GM23338 (cell line): ENCODE results near the gene WIPF1. TPM values are rescaled to one million over a fixed set of nuclear protein-coding genes. Genes with fewer than 3 reads are reported as not detected.

Source experiments
- ATAC-seq: fragments of 200-7000 bp; cut with Tn5 transposase; 3 replicates; pipeline ENCODE4 v1.9.1; 2020
- DNase-seq: peaks from one replicate; pipeline ENCODE4 v3.0.0-alpha.2; 2015; ENCODE audit warnings: low spot score
- H2AFZ ChIP-seq: fragments of 200-600 bp; sonication (generic); 2 replicates; pipeline ENCODE4 v1.8.0; 2016; ENCODE audit warnings: antibody characterized with exemption, mild to moderate bottlenecking, moderate library complexity
- H3F3A ChIP-seq: fragments of 200-600 bp; sonication (generic); replicated peaks from 2 replicates; pipeline ENCODE4 v1.8.0; 2017; ENCODE audit warnings: antibody characterized with exemption, mixed run types, low read depth
- H3K27ac ChIP-seq: fragments of 200-600 bp; sonication (generic); 2 replicates; pipeline ENCODE4 v1.6.1; 2016; ENCODE audit warnings: low read depth
- H3K27me3 ChIP-seq: fragments of 200-600 bp; sonication (generic); 2 replicates; pipeline ENCODE4 v1.8.0; 2016; ENCODE audit warnings: mild to moderate bottlenecking, mixed run types, moderate library complexity; ENCODE audit not compliant: insufficient read depth
- H3K36me3 ChIP-seq: fragments of 200-600 bp; sonication (generic); 2 replicates; pipeline ENCODE4 v1.8.0; 2016; ENCODE audit warnings: mild to moderate bottlenecking; ENCODE audit not compliant: insufficient read depth
- H3K4me1 ChIP-seq: fragments of 200-600 bp; sonication (generic); 2 replicates; pipeline ENCODE4 v1.8.0; 2016; ENCODE audit warnings: mild to moderate bottlenecking, moderate library complexity; ENCODE audit not compliant: insufficient read depth
- H3K4me2 ChIP-seq: fragments of 200-600 bp; sonication (generic); 2 replicates; pipeline ENCODE4 v1.7.1; 2017; ENCODE audit warnings: mixed run types
- H3K4me3 ChIP-seq: fragments of 200-600 bp; sonication (generic); 2 replicates; pipeline ENCODE4 v1.6.1; 2016; ENCODE audit warnings: mixed run types
- H3K79me2 ChIP-seq: fragments of 200-600 bp; sonication (generic); replicated peaks from 2 replicates; pipeline ENCODE4 v1.8.0; 2017; ENCODE audit warnings: mild to moderate bottlenecking; ENCODE audit not compliant: insufficient read depth
- H3K9me2 ChIP-seq: fragments of 200-600 bp; sonication (generic); 2 replicates; pipeline ENCODE4 v1.8.0; 2017; ENCODE audit not compliant: insufficient read depth
- H4K20me1 ChIP-seq: fragments of 200-600 bp; sonication (generic); replicated peaks from 2 replicates; pipeline ENCODE4 v1.8.0; 2017; ENCODE audit warnings: mild to moderate bottlenecking; ENCODE audit not compliant: insufficient read depth
- H3K27ac Mint-ChIP-seq: 2 replicates; pipeline ENCODE4 v1.8.0; 2020; ENCODE audit warnings: inconsistent platforms, mild to moderate bottlenecking, moderate library complexity, mixed read lengths
- H3K27me3 Mint-ChIP-seq: 3 replicates; pipeline ENCODE4 v1.8.0; 2022; ENCODE audit warnings: low read depth, mild to moderate bottlenecking, moderate library complexity, mixed read lengths, inconsistent platforms; ENCODE audit not compliant: insufficient read depth, poor library complexity
- H3K36me3 Mint-ChIP-seq: 3 replicates; pipeline ENCODE4 v1.8.0; 2021; ENCODE audit warnings: low read depth, mild to moderate bottlenecking, inconsistent platforms, moderate library complexity, mixed read lengths
- H3K4me1 Mint-ChIP-seq: 3 replicates; pipeline ENCODE4 v1.8.0; 2020; ENCODE audit warnings: mild to moderate bottlenecking, inconsistent platforms, mixed read lengths
- H3K4me3 Mint-ChIP-seq: 3 replicates; pipeline ENCODE4 v1.8.0; 2021; ENCODE audit warnings: moderate library complexity, mild to moderate bottlenecking, inconsistent platforms, mixed read lengths
- H3K9me3 Mint-ChIP-seq: 3 replicates; pipeline ENCODE4 v1.8.0; 2020; ENCODE audit warnings: moderate library complexity, mild to moderate bottlenecking, inconsistent platforms, mixed read lengths
- CREB1 ChIP-seq: fragments of 250-450 bp; sonication (Bioruptor Pico); IDR thresholded peaks from 2 replicates; pipeline ENCODE4 v1.5.0; 2020; ENCODE audit warnings: low read depth, mild to moderate bottlenecking, moderate library complexity
- EZH2 ChIP-seq: fragments of 200-600 bp; sonication (generic); IDR thresholded peaks from one replicate; pipeline ENCODE4 v1.8.0; 2017; ENCODE audit warnings: antibody characterized with exemption, mild to moderate bottlenecking, low read depth; ENCODE audit not compliant: unreplicated experiment
- JUNB ChIP-seq: IDR thresholded peaks from one replicate; pipeline ENCODE4 v1.6.1; 2016; ENCODE audit warnings: antibody characterized with exemption; ENCODE audit not compliant: unreplicated experiment
- NANOG ChIP-seq: IDR thresholded peaks from 2 replicates; pipeline ENCODE4 v1.6.1; 2016; ENCODE audit warnings: antibody characterized with exemption, borderline replicate concordance
- ZNF114 ChIP-seq: fragments of 250-450 bp; sonication (Bioruptor Pico); IDR thresholded peaks from 2 replicates; pipeline ENCODE4 v1.5.0; 2020; ENCODE audit warnings: mild to moderate bottlenecking, moderate library complexity
- polyA plus RNA-seq: library from polyadenylated mRNA; unstranded; fragments of >200 nt; fragmentation: Nextera tagmentation; extraction: Ambion mirVana; gene quantifications from 2 replicates; pipeline ENCODE4 v1.2.1, GENCODE V29; 2016
- total RNA-seq: library from RNA; depleted of rRNA; stranded (reverse); fragments of >200 nt; shearing (Covaris generic); gene quantifications from 2 replicates; pipeline ENCODE4 v1.2.3, GENCODE V29; 2014
- TF ChIP-seq, protein P1 (sequence below): fragments of 250-450 bp; sonication (Bioruptor Pico); IDR thresholded peaks from 2 replicates; pipeline ENCODE4 v1.5.0; 2020; ENCODE audit warnings: mild to moderate bottlenecking, moderate library complexity
- TF ChIP-seq, protein P2 (sequence below): IDR thresholded peaks from 2 replicates; pipeline ENCODE4 v1.6.1; 2016; ENCODE audit warnings: antibody characterized with exemption

The WIPF1 gene
- total and polyA plus RNA-seq, 2 experiments from 2014 or later, result 3.0 to 6.0 TPM

- TF ChIP-seq, protein P1, sequence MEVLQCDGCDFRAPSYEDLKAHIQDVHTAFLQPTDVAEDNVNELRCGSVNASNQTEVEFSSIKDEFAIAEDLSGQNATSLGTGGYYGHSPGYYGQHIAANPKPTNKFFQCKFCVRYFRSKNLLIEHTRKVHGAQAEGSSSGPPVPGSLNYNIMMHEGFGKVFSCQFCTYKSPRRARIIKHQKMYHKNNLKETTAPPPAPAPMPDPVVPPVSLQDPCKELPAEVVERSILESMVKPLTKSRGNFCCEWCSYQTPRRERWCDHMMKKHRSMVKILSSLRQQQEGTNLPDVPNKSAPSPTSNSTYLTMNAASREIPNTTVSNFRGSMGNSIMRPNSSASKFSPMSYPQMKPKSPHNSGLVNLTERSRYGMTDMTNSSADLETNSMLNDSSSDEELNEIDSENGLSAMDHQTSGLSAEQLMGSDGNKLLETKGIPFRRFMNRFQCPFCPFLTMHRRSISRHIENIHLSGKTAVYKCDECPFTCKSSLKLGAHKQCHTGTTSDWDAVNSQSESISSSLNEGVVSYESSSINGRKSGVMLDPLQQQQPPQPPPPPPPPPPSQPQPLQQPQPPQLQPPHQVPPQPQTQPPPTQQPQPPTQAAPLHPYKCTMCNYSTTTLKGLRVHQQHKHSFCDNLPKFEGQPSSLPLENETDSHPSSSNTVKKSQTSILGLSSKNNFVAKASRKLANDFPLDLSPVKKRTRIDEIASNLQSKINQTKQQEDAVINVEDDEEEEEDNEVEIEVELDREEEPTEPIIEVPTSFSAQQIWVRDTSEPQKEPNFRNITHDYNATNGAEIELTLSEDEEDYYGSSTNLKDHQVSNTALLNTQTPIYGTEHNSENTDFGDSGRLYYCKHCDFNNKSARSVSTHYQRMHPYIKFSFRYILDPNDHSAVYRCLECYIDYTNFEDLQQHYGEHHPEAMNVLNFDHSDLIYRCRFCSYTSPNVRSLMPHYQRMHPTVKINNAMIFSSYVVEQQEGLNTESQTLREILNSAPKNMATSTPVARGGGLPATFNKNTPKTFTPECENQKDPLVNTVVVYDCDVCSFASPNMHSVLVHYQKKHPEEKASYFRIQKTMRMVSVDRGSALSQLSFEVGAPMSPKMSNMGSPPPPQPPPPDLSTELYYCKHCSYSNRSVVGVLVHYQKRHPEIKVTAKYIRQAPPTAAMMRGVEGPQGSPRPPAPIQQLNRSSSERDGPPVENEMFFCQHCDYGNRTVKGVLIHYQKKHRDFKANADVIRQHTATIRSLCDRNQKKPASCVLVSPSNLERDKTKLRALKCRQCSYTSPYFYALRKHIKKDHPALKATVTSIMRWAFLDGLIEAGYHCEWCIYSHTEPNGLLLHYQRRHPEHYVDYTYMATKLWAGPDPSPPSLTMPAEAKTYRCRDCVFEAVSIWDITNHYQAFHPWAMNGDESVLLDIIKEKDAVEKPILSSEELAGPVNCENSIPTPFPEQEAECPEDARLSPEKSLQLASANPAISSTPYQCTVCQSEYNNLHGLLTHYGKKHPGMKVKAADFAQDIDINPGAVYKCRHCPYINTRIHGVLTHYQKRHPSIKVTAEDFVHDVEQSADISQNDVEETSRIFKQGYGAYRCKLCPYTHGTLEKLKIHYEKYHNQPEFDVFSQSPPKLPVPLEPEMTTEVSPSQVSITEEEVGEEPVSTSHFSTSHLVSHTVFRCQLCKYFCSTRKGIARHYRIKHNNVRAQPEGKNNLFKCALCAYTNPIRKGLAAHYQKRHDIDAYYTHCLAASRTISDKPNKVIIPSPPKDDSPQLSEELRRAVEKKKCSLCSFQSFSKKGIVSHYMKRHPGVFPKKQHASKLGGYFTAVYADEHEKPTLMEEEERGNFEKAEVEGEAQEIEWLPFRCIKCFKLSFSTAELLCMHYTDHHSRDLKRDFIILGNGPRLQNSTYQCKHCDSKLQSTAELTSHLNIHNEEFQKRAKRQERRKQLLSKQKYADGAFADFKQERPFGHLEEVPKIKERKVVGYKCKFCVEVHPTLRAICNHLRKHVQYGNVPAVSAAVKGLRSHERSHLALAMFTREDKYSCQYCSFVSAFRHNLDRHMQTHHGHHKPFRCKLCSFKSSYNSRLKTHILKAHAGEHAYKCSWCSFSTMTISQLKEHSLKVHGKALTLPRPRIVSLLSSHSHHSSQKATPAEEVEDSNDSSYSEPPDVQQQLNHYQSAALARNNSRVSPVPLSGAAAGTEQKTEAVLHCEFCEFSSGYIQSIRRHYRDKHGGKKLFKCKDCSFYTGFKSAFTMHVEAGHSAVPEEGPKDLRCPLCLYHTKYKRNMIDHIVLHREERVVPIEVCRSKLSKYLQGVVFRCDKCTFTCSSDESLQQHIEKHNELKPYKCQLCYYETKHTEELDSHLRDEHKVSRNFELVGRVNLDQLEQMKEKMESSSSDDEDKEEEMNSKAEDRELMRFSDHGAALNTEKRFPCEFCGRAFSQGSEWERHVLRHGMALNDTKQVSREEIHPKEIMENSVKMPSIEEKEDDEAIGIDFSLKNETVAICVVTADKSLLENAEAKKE (CRISPR knock-in tag), result no peak
- TF ChIP-seq CREB1 (CRISPR knock-in tag) (no peak), ZNF114 (CRISPR knock-in tag) (no peak), EZH2 (no peak), JUNB (no peak), NANOG (no peak)
These were observed 85.9 kb downstream of the WIPF1 start (continued) for GRCh38 chr2:174511580-174512260.

DNA sequence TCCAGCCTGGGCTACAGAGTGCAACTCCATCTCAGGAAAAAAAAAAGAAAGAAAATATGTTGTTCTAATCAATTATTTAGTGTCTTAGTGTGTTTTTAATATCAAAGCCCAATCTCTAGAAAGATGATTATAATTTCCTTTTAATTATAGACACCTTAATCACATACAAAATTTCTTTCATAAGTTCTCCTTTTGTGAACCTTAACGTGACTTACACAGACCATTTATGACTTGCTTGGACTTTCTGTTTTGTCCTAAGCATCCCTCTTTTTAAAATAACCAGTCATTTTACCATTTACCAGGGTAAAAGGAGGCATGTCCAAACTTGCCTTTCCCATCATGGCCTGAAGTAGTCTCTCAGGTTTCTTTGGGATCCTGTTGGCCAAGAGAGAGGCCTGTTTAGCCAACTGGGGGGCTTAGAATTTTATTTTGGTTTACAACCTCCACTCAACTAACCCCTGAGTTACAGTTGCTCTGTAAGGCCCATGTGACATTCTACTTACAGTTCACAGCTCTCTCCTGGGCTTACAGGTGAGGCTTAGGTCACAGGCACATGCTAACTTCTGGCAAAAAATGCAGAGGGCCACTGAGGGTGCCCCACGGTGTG, 86.9 kb downstream of the WIPF1 start:
- Histone ChIP-seq H3K27ac (no peak overlapping the region), H4K20me1 (no peaks in the 10 kb centered on the region), H3K4me3 (no peak overlapping the region), H3K4me1 (no peaks in the 10 kb centered on the region), H2AFZ (no peak overlapping the region), H3K4me2 (no peak overlapping the region), H3F3A (no peaks in the 10 kb centered on the region), H3K79me2 (no peaks in the 10 kb centered on the region), H3K36me3 (peaks cover 18% of the 10 kb centered on the region), H3K27me3 (no peaks in the 10 kb centered on the region), H3K9me2 (peaks cover 4% of the 10 kb centered on the region; the same call in 1 of the 2 replicates)
- H3K27ac Mint-ChIP-seq, result no peak overlapping the region
- ATAC-seq (no peak), DNase-seq (peak; percentile 74)
- H3K27me3 Mint-ChIP-seq, result peaks cover 4% of the 10 kb centered on the region
- no peak overlapping the region for H3K4me3 Mint-ChIP-seq
- peaks cover 44% of the 10 kb centered on the region for H3K36me3 Mint-ChIP-seq
- H3K9me3 Mint-ChIP-seq, result peaks cover 76% of the 10 kb centered on the region
- no peaks in the 10 kb centered on the region for H3K4me1 Mint-ChIP-seq
- TF ChIP-seq EZH2, result no peak
- TF ChIP-seq, protein P1 (CRISPR knock-in tag), result no peak
- TF ChIP-seq, protein P2, sequence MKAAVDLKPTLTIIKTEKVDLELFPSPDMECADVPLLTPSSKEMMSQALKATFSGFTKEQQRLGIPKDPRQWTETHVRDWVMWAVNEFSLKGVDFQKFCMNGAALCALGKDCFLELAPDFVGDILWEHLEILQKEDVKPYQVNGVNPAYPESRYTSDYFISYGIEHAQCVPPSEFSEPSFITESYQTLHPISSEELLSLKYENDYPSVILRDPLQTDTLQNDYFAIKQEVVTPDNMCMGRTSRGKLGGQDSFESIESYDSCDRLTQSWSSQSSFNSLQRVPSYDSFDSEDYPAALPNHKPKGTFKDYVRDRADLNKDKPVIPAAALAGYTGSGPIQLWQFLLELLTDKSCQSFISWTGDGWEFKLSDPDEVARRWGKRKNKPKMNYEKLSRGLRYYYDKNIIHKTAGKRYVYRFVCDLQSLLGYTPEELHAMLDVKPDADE, result no peak
